DOHH2 (cell line): ENCODE measurements around the gene ZFAND3.

Experiments
- CTCF ChIP-seq: fragments of 200-600 bp; sonication (generic); IDR thresholded peaks from one replicate; pipeline ENCODE4 v1.5.1; 2014; ENCODE audit warnings: antibody characterized with exemption, mild to moderate bottlenecking, low read depth, low read length; ENCODE audit not compliant: poor library complexity, severe bottlenecking
- EZH2phosphoT487 ChIP-seq: fragments of 200-600 bp; sonication (generic); IDR thresholded peaks from 2 replicates; pipeline ENCODE4 v1.6.1; 2017; ENCODE audit warnings: borderline replicate concordance, mild to moderate bottlenecking, antibody characterized with exemption, low read length, moderate library complexity, mixed read lengths

DNA sequence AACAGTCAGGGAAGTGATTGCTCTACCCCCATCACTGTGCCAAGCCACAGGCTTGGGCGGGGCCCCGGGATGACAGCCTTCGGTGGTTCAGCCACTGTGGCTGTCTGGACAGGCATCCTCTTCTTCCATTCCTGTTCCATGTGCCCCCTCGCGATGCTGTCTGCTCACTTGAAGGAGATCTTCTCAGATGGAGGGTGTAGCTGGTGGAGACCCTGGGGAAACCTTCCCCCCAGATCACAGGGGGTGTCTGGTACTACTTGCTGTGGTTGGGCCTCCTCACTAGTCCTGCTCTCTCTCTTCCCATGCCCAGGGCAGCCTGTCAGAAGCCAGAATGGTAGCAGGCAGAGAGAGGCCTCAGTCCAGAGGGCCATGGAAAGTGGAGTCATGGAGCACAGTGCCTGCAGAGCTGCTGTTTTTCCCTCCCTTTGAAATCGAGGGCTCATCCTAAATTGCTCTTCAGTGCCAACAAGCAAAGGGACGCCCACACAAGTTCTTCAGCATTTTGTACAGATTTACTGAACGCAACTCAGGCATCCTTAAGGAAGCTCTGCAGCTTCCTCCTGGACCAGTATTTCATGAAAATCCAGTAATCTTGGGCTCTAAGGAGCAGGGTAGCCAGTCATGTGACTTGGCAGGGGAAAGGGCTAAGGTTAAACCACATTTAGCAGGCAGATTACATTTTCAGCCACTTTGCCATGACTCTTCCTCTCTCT, 326.6 kb downstream of the ZFAND3 start:
- TF ChIP-seq CTCF (no peak), EZH2phosphoT487 (no peak)
